Myocyte (in vitro differentiated cells): Measurements from ENCODE around the gene IRAK1. TPM values are rescaled to one million over a fixed set of nuclear protein-coding genes. Genes with fewer than 3 reads are reported as not detected.

Source experiments
- DNase-seq: peaks from one replicate; pipeline ENCODE4 v3.0.0-alpha.2; 2012; ENCODE audit warnings: low read depth
- total RNA-seq: library from RNA; depleted of rRNA; stranded (reverse); fragments of >200 nt; gene quantifications from 2 replicates; pipeline ENCODE4 v1.2.3, GENCODE V29; 2014

The IRAK1 gene
- total RNA-seq, 1 donor from 2014 or later = 90.4 TPM

- no peak for DNase-seq
Measured at GRCh38 chrX:154043003-154043763, 23.5 kb upstream of the IRAK1 start.

GRCh38 chrX:154040863-154041262 lies 21.2 kb upstream of the IRAK1 start:
- DNase-seq = no peak

GRCh38 chrX:154040307-154040756 lies 20.6 kb upstream of the IRAK1 start:
- DNase-seq = no peak

- no peak for DNase-seq
Measured at GRCh38 chrX:154039577-154039976, 19.9 kb upstream of the IRAK1 start.

- DNase-seq = no peak
Measured at GRCh38 chrX:154038656-154039055, 19.0 kb upstream of the IRAK1 start.

- no peak for DNase-seq
Measured at GRCh38 chrX:154037754-154038153, 18.1 kb upstream of the IRAK1 start.

GRCh38 chrX:154036513-154036912 lies 16.8 kb upstream of the IRAK1 start:
- DNase-seq = no peak

GRCh38 chrX:154033848-154034247 lies 14.1 kb upstream of the IRAK1 start:
- DNase-seq = no peak

GRCh38 chrX:154032653-154033052 lies 13.0 kb upstream of the IRAK1 start:
- no peak for DNase-seq

GRCh38 chrX:154032160-154032559 lies 12.5 kb upstream of the IRAK1 start:
- no peak for DNase-seq

- DNase-seq = no peak
Measured at GRCh38 chrX:154030715-154031305, 11.1 kb upstream of the IRAK1 start.

- no peak for DNase-seq
Measured at GRCh38 chrX:154030266-154030665, 10.6 kb upstream of the IRAK1 start.

- no peak for DNase-seq
Measured at GRCh38 chrX:154029439-154029838, 9.7 kb upstream of the IRAK1 start.

GRCh38 chrX:154028502-154029184 lies 8.9 kb upstream of the IRAK1 start:
- DNase-seq = no peak

GRCh38 chrX:154027986-154028385 lies 8.3 kb upstream of the IRAK1 start:
- no peak for DNase-seq

- DNase-seq = no peak
Measured at GRCh38 chrX:154027022-154027402, 7.3 kb upstream of the IRAK1 start.

- DNase-seq = no peak
Measured at GRCh38 chrX:154026136-154027021, 6.7 kb upstream of the IRAK1 start.

- no peak for DNase-seq
Measured at GRCh38 chrX:154025230-154025629, 5.5 kb upstream of the IRAK1 start.

GRCh38 chrX:154024271-154024670 lies 4.6 kb upstream of the IRAK1 start:
- DNase-seq = no peak

GRCh38 chrX:154023276-154024000 lies 3.7 kb upstream of the IRAK1 start:
- no peak for DNase-seq

- DNase-seq = no peak
Measured at GRCh38 chrX:154022108-154022507, 2.4 kb upstream of the IRAK1 start.
